ENCODE results near the gene DCTN1.
"Not testable (repeated sequence)": the region's sequence is repeated elsewhere in the genome, so short reads cannot be mapped to it uniquely, and the experiment has no call there.

DCTN1 gene

DNA sequence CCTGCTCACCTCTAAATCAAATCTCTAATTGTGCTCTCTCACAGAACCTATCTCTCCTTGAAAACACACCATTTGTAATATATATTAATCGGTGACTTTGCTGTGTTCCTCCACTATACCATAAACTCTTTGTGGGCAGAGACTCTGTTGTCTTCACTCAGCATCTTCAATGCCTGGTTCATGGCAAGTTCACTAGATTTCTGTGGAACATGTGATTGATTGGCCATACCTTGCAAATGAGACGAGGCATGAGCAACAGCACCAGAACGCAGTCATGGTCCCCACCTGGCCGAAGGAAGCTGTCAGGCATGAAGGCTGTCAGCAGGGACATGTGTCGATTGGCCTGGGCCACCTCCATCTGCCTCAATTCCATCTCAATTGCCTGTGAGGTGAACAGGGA lies 11.6 kb downstream of the DCTN1 start:
- DNase-seq, result no peak

DNA sequence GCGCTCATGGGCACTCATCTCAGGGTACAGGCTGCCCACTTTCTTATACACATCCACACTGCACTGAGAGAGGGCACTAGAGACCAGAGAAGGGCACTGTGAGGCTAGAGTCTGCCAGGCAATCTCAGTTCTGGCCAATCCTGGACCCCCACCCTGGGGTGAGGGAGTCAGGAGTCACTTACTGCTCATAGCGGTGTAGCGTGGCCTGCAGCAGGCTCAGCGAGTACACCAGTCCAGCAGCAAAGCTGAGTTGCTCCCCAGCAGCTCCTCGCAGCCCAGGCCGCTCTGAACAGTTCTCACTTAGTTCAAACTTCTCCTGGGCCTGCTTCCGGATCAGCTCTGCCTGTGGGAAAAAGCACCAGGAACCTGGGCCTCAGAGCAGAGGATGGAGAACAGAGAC lies 12.3 kb downstream of the DCTN1 start:
- DNase-seq, result no peak

DNA sequence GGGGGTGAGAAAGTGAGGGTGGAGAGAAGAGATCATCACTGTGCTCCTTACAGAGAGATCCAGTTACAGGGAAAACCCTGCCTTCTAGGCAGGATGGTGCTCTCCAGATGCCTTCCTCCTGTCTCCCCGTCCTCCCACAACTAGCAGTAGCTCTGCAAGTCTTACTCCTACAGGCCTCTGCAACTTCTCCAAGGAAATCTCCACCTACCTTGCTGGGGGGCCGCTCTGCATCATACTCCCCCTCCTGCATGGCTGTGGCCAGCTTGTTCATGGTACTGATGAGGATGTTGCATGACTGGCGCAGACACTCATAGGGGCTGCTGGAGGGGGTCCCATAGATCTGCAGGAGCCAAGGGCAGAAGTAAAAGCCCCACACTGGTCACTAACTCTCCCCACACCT lies 14.1 kb downstream of the DCTN1 start:
- no peak for DNase-seq

DNA sequence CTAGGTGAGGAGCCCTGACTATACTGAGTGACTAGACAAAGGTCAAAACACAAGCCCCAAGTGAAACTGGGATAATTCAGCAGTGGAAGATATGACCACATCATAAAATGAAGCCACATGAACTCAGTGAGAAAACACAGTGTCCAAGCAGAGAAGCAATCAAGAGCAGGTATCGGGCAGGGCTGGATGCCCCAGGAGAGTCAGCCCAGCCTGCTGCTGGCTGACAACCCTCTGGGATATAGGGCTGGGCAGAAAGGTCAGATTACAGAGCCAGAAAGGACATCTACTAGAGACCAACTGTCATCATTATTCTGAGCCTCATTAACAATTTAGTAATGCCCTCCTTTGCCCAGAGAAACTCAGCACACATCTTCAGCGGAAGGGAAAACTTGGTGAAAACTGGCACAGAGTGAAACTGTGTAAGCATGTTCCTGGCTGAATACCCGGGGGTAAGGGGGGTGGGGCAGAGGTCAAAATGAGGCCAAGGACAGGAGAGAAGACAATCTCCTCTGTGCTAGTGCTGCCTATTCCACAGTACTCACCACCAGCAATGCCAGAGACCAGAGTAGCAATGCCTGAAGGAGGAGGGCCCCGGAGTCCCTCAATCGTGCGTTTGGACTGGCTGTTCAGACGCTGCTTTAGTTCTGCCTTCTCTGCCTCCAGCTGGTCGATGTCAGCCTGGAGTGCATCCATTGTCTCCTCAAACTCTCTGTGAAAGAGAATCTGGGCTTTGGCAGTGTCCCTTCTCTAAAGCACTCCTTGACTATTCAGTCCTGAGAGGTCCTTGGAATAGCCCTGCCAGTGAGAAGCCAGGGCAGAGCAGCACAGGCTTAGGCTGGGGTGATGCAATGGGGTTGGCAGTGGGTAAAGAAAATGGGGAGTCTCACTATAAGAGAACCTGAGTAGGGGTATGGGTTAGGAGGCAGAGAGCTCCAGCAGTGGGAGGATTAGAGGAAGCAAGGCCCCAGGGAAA lies 15.3 kb downstream of the DCTN1 start:
- DNase-seq, result no peak

DNA sequence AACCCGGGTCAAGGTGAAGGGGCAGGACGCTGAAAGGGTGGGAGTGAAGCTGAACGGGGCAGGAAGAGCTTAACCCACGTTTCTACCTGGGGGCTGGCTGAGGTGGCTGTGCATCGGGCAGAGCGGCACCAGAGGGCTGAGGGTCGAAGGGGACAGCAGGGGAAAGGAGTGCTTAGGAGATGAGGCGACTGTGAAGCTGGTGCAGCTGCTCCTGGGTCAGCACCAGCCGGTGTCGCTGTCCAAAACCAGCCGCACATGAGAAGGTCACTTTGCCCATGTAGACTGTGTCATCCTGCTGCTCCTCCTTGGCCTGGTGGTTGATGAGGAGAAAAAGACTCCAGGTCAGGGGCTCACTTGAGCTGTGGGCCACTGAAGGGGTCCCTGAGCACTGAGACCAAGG lies 18.8 kb downstream of the DCTN1 start:
- no peak for DNase-seq

DNA sequence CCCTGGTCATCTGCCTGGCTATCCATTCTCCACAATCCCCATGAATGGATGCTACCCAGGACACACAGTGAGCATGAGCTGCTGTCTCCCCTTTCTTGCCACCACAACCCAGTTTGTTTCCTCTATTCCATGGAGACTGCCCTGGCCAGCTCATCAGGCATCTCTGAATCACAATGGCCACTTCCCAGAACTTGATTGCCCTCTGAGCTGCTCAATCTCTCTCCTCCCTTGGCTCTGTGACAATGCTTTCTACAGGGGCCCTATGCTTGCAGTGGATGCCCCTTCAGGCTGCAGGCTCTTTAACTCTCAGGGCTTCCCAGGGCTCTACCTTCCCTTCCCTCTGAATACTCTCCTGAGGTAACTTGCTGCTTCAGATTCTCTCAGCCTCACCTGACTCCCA lies 22.5 kb downstream of the DCTN1 start:
- no peak for DNase-seq

DNA sequence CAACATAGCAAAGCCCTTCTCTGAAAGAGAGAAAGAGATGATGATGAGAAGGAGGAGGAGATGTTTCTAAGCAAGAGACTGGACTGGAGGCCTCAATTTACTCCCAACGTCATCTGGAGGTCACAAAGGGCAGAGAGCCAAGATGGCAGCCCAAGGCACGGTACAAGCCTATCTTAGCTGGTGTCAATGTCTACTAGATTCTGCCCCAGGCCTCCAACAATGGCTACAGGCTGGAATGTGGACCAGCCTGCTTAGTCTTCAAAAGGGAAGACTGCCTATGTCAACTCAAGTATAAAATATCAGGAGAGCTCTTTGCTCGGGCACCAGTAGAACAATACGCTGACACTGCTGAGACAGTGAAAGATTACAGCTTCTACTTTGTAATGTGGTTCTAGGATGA lies 30.2 kb downstream of the DCTN1 start:
- DNase-seq, result no peak

DNA sequence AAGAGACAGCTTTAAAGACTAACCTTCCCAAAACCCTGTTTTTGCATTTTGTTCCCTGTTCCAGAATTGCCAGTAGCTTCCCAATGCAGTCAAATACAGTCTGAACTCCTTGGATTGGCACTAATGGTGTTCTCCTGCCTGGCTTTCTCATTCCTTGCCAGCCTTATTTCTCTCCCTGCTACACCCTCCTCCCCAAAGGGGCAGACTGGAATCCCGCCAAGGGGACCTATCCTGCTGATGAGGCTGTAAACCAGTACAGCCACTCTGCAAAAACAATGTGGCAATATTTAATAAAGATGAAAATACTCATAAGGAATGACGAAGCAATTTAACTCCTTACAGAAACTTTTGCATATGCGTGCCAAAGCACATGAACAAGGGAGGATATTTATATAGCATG lies 32.4 kb downstream of the DCTN1 start:
- DNase-seq, result no peak

- DNase-seq, result no peak
These were observed 32.8 kb downstream of the DCTN1 start for GRCh38 chr2:74347303-74347702.

GRCh38 chr2:74345272-74345943 lies 34.7 kb downstream of the DCTN1 start:
- no peak for DNase-seq

DNA sequence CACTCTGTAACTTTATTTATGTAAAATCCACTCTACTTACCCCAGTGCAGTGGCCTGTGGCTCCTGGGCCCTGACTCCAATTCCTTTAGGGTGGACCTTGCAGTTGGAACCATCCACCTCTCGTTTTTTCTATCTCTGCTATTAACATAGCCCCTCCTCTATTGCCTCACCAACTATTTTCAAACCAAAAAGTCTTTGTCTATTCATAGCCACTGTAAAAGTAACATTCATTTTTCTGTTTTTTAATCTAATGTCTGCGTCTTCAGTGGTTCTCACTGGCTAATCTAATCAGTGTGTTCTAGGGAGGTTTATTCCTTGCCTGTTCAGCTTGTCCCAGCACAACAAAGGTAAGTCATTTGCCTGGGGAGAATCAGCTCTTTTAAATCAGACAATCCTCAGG lies 36.8 kb downstream of the DCTN1 start, which contains the start of gene SLC4A5:
TSS of gene SLC4A5 (minus strand) at position 101 of the 400 bp plus-strand sequence. CDS start 28,393 bp downstream, outside the sequence.
- DNase-seq, result no peak

GRCh38 chr2:74336227-74336626 lies 43.9 kb downstream of the DCTN1 start:
- not testable (repeated sequence) for DNase-seq

- peak; percentile 82 to 83 for DNase-seq
These were observed 45.2 kb downstream of the DCTN1 start for GRCh38 chr2:74334931-74335333.

DNA sequence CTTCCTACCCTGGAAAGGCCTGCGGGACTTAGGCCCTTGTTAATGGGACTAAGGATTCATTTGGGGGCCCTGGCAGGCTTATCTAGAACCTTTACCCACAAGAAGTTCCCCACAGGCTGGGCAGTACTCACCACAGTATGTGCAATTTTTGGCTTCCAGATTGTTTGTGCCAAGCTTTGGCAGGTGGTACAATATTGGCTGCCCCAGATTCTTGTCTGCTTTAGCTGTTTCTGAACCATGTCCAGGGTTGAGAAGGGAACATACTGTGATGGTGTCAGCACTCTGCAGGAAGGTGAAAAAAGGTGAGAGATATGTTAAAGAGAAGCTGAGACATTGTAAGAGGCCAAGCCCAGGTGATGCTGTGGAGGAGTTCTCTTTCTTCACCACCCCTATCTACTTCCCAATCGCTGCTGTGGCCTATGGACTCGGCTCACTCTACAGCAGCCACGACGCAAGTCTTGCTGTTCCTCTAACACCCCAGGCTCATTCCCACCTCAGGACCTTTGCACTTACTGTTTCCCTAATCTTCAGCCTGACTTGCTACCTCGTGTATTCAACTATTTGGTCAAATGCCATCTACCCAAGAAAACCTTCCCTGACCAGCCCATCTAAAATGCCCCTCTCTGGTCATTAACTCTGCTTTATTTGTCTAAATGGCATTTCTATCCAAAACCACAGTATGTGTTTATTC lies 46.1 kb downstream of the DCTN1 start:
- DNase-seq, result no peak

GRCh38 chr2:74333175-74333574 lies 46.9 kb downstream of the DCTN1 start:
- peak in 1 of 2 donors; percentile 12 for DNase-seq

- DNase-seq, result no peak
These were observed 47.4 kb downstream of the DCTN1 start for GRCh38 chr2:74332550-74333174.

- no peak for DNase-seq
These were observed 51.5 kb downstream of the DCTN1 start for GRCh38 chr2:74328573-74328972.

DNA sequence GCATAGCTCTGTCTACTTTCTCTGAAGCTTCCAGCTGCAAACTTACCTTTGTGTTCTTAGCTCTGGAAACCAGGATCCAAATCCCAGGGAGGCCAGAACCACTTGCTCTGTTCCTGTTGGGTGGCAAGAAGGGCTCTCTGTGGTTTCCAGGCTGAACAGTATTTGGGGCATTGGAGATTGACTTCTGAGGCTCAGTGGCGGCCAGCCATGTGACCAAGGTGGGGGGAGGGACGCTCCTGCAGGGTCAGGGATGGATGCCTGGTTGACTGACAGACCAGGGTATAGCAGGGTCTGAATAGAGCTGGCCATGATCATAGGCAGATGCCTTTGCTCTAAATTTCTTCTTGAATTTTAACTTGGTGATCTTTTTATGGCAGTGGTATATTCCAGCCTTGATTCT lies 52.0 kb downstream of the DCTN1 start:
- DNase-seq, result no peak

- DNase-seq, result no peak
These were observed 52.5 kb downstream of the DCTN1 start for GRCh38 chr2:74327627-74328026.

DNA sequence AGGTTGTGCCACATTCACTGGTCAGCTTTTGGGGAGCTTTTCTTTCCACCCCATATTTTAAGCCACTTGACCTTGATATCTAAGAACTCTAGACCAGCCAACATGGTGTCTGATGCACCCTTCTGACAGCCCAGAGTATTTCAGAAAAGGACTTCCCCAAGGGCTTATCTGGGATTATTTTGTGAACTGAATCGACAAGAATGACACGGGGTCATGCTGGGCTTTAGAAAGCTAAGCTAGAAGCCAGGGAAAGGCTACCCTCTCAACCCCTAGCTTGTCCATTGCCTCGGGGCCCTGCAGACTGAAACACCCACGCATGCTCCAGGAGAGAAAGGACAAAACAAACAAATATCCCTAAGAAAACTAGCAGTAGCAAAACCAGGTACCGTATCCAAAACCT lies 52.9 kb downstream of the DCTN1 start:
- no peak for DNase-seq

GRCh38 chr2:74325815-74326214 lies 54.3 kb downstream of the DCTN1 start:
- no peak for DNase-seq

- DNase-seq, result no peak
These were observed 58.4 kb downstream of the DCTN1 start for GRCh38 chr2:74321737-74322136.

GRCh38 chr2:74317701-74318100 lies 62.4 kb downstream of the DCTN1 start:
- DNase-seq, result no peak
